T47D (cell line): Measurements from ENCODE around the gene TAS2R9.
"Not testable (repeated sequence)": the region's sequence is repeated elsewhere in the genome, so short reads cannot be mapped to it uniquely, and the experiment has no call there.

Experiments
- DNase-seq, 2 experiments: peaks; one replicate each; pipeline versions ENCODE4 v3.0.0 to v3.0.0-alpha.2; 2011 to 2012; ENCODE audit warnings: low read depth in 1 of 2, low spot score in 1 of 2
- JUND ChIP-seq: IDR thresholded peaks from 2 replicates; pipeline ENCODE4 v1.6.1; 2012; ENCODE audit warnings: low read depth
- in situ Hi-C: cut with HindIII; loops from 2 replicates; pipeline ENCODE4 v1.10.0; 2016; ENCODE audit warnings: low sequenced_read_pairs, low pct_unique_long_range_greater_than_20kb

The TAS2R9 gene

DNA sequence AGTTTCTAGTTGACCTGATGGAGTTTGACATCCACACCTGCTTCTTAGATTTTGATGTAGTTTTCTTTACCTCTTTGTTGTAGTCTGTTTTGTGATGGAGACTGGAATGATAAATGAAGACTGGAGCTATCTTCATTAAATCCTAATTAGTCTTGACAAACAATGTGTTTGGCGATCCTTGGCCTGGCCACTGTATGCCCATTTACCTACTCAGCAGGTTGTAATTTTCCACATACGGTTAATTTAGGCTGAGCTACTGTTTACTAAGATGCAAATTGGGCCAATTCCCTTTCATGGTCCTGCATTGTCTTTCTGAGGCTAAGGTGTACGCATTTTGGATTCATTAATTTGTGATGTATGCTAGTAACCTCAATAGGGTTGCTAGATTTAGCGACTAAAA is 7.4 kb downstream of the TAS2R9 start, which contains the start of gene TAS2R7:
TSS of gene TAS2R7 (minus strand) at position 41 of the 400 bp plus-strand sequence. CDS start 57 bp downstream, outside the sequence.
- in situ Hi-C loops, result no loop called here
- DNase-seq, result no peak

DNA sequence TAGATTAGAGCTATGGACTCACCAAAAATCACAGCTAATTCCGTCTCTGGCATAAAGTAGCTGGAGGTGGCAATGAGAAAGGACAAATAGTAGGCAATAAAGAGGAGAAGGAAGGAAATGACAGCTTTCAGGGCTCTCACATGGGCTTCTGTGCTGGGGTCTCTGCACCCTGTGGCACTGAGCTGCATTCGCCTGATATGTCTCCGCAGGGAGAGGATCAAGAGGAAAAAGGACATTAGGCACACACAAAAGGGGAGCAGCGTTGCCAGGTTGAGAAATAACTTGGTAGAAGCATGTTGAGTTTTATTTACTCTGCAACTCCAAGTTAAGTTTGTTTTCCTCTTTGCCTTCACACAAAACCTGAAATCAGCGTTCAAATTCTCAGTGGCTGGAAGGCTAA is 8.2 kb downstream of the TAS2R9 start:
- no peak for TF ChIP-seq JUND
- DNase-seq, result no peak
- in situ Hi-C loops, result no loop called here

More for the DNA sequence above, 7.4 kb downstream of the TAS2R9 start, which contains the start of gene TAS2R7:
- no peak for TF ChIP-seq JUND

DNA sequence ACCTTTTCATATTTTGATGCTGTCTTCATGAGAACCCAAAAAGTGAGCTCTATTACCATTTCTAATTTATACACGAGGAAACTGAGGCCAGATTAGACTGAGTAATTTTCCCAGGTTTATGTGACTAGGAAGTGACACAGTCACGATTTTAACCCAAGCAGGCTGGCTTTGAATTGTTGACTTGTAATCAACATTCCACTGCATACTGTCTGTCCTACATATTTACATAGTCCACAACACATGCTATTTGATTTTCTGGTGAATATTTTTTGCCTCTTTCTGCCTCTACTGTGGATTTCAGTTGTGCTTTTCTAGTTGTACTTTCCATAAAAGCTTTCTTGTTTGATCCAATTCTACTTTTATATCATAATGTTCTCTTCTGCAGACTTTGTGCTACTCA is 15.7 kb downstream of the TAS2R9 start:
- in situ Hi-C loops, result no loop called here
- no peak for DNase-seq
- no peak for TF ChIP-seq JUND

GRCh38 chr12:10791769-10792168 is 18.2 kb downstream of the TAS2R9 start:
- in situ Hi-C loops, DNase-seq: not testable (repeated sequence)

DNA sequence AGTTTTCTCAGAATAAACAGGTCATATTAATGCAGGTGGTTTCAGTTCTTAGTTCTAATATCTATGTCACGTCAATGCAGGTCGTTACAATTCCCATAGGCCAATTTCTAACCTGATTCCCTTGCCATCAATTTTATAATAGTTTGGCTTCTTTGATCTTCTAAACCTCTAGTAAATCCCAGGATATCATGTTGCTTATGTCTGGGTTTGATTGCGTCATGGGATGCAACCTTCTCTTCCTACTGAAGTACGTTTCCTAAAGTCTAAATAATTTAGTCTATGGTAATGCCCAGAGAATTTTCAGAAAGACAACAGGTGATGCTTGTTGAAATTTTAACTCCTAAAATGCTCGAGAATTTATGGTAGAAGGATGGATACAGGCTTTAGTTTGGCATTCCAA is 26.7 kb downstream of the TAS2R9 start:
- no peak for DNase-seq
- in situ Hi-C loops, result no loop called here
- no peak for TF ChIP-seq JUND

GRCh38 chr12:10779103-10779502 is 30.9 kb downstream of the TAS2R9 start:
- no peak for DNase-seq
- TF ChIP-seq JUND, result no peak
- in situ Hi-C loops, result no loop called here

DNA sequence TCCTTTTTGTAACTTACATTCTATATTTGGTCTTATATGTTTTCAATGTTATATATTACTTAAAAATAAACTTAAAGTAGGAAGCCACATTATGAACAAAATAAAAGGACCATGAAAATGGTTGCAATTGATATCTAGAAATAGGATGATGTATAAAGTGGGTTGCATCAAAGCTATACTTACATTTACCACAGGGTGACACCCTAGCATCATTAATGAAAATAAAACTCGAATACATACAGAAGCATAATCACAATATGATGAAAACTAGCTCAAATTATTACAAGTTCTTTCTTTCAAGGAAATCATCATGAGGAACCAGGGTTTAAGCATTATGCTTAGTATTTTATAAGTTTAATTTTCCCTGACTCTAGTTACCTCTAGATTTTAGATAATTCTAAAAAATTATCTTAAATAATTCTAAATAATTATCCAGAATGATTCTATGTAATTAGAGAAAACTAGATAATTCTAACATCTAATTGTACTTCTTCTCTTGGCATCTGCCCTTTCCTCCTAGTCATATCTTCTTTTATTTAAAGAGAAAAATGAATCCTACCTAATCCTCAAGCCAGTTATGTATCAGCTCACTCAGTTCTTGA is 38.7 kb downstream of the TAS2R9 start:
- peak in 1 of 2 experiments; percentile 26 for DNase-seq
- no peak for TF ChIP-seq JUND
- in situ Hi-C loops, result no loop called here

- DNase-seq, result no peak
- TF ChIP-seq JUND, result no peak
- in situ Hi-C loops, result no loop called here
Measured at GRCh38 chr12:10759657-10760056, 50.3 kb downstream of the TAS2R9 start.
